Stimulated activated naive CD4-positive, alpha-beta T cell (primary cell): Measurements from ENCODE around the gene APOM.

Source experiments
- DNase-seq, 6 experiments: peaks; one replicate each; lab custom pipeline; 2025; lab: John Stamatoyannopoulos, UW

APOM gene

GRCh38 chr6:31658158-31658688 lies 2.5 kb downstream of the APOM start:
- DNase-seq: no peak

- no peak for DNase-seq
These were observed 3.4 kb downstream of the APOM start for GRCh38 chr6:31658983-31659648.

DNA sequence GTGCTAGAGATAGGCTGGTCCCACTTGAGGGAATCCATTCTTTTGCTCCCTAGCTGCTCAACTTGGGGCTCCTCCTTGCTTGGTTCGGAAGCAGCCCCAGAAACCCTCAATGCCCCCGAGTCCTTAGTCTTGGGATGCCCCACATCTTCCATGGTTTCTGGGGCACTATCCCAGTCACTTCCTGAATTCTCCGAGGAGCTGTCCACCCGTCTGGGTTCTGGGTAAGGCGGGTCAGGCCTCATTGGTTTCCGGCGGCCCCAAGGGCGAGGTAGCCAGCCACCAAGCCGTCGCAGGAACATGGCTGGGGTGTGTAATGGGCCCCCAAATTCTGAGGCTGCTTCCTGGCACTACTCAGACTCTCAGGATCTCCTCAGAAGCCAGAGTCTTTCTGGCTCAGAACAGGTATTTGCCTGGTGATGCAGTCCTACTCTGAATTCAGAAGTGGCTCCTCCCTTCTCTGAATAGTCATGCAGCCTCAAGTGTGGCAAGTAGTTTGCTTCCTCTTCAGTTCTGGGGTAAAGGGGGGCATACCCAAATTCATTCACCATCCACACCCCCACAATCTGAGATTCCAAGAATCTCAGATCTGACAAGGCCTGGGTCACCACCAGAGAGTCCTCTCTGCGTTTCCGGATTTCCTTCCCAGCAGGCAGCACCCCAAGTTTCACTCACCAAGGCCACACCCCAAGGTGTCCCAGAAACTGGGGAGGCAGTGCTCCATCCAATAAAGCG lies 4.1 kb downstream of the APOM start:
- peak in 3 of 6 experiments; percentile 35 to 37 (median 37) for DNase-seq

GRCh38 chr6:31660381-31661261 lies 4.9 kb downstream of the APOM start, which contains the start of gene C6orf47:
Gene C6orf47, minus strand, starts transcription at chr6:31660778. Its CDS starts 831 bp downstream, at chr6:31659947.
- DNase-seq: peak; percentile 25 to 70 (median 61)

GRCh38 chr6:31661262-31662123 lies 5.8 kb downstream of the APOM start:
- DNase-seq: no peak

DNA sequence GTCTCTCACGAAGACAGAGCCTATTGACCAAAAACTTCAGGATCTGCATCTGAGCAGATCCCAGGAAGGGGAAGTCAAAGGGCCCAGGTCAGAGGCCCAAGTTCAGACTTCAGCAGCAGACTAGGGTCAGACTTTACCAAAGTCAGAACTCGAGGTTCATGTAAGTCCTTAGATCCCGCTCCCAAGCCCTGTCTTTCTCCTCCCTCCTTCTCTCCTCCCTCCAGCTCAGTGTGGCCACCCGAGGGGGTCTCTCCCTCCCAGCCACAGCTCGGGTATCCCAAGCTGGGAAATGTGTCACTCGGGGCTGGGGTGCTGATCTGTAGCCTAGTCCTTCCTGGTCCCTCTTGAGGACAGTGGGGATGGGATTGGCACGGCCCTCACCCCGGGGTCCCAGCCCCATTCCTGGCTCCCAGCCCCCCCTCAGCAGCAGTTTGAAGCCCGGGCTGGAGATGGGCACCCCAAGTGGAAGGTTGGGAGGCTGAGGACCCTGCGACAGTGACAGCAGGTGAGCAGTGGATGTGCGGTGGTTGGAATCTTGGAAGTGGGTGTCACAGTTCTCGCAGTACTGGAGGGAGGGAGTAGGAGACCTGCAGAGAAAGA lies 6.5 kb downstream of the APOM start:
- no peak for DNase-seq

DNA sequence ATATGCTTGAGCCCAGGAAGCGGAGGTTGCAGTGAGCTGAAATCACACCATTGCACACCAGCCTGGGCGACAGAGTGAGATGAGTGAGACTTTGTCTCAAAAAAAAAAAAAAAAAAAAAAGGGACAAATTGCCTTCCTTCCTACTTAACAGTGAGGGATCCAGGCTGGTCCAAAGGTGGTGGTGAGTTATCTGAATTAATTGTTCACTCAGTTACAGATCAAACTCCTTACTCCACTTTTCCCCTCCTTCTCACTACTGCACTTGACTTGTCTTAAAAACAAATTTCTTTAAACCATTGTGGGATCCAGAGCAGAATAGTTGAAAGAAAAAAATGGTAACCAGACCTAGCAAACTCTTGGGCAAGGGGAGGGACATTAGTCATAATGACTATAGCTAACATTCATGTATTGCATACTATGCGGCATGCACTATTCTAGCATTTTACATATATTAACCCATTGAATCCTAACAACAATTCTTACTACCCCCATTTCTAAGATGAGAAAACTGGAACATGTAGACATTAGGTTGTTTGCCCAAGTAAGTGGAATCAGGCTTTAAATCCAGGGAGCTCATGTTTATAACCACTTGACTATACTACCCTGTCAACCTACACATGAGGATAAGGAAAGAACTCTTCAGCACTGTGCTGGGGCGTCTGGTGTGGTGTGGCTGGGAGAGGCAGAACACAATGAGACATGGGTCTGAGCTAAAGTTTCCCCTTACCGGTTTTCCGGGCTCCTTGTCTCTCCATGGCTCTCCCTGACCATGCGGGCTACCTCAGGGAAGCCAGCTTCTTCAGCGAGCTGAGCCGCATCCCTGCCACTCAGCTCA lies 7.6 kb downstream of the APOM start:
- DNase-seq: no peak

DNA sequence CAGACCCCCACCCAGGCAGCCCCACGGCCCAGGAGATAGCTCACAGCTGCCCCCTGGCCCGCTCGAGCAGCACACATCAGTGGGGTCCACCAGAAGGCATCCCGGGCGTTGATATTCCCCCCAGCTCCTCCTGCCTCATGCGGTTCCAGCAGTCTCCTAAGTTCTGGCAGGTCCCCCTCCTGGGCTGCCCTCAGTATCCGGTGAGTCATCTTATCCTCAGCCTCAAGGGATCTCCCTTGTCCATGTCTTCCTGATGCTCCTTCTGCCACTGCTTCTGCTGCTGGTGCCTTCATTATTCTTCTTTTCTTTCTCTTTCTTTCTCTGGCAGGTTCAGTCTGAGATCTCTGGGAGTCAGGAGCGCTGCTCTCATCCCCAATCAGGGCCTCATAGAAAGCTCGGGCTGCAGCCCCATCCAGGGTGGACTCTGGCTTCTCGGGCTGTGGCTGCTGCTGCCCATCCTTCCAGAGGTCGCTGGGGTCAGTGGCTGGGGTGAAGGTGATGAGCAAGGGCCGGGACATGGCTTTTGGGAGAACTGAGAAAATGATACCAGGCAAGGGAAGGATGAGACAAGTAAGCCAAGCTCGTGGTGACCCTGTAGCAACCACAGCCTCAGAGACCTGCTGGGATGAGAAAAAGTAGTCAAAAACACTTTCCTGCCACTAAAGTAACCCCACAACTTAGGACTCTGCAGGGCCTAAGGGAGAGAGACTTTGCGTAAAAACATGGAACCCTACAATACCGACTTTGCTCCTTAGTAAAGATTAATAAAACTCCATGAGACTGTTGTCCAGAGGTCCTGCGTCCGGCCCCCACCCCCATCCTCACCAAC lies 8.5 kb downstream of the APOM start:
- no peak for DNase-seq

DNA sequence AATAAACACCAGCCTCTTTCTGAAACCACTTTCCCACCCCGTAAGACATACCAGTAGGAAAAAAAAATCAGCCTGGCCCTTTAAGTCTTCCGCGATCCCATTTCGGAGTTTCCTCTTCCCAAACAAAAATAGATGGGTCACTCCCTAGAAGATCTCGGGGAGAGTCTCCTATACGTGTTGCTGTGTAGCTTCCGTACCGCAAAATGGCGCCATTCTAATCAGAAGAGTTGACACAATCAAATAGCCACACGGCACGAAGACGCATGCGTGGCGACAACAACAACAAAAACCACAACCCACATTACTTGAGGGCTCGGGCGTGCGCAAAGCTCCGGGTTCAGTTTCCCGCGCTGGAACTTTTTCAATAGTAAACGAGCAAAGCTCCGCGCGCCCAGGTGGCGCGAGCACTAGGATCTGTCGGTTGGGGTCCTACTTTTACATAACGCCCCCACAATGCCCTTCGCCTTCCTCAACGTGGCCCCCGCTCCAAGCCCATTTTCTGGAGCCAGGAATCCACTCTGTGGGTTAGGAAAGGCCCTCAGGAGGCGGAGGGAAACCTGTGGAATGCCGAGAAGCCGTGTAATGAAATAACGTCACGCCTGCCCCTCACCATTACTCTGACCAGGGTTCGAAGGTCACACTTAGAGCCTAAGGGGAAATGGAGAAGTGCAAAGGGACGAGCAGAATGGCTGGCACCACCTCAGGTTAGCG lies 9.3 kb downstream of the APOM start, which contains the start of gene GPANK1:
TSS of gene GPANK1 (minus strand) at position 208 of the 711 bp plus-strand sequence. CDS start 519 bp downstream, outside the sequence.
- DNase-seq: peak; percentile 81 to 92 (median 86)

- DNase-seq: peak; percentile 92 to 98 (median 97)
These were observed 10.0 kb downstream of the APOM start, which contains the start of gene CSNK2B for GRCh38 chr6:31665501-31666336. Gene CSNK2B, plus strand, starts transcription at chr6:31666080. Its CDS starts 752 bp downstream, at chr6:31666832.

- no peak for DNase-seq
These were observed 10.8 kb downstream of the APOM start for GRCh38 chr6:31666337-31666965.

- no peak for DNase-seq
These were observed 14.0 kb downstream of the APOM start, which contains the start of gene LY6G5B for GRCh38 chr6:31669676-31670075. Gene LY6G5B, plus strand, starts transcription at chr6:31669976. Its CDS starts 975 bp downstream, at chr6:31670951.

GRCh38 chr6:31676322-31676903 lies 20.7 kb downstream of the APOM start:
- DNase-seq: no peak

GRCh38 chr6:31676904-31677303 lies 21.2 kb downstream of the APOM start:
- DNase-seq: no peak

DNA sequence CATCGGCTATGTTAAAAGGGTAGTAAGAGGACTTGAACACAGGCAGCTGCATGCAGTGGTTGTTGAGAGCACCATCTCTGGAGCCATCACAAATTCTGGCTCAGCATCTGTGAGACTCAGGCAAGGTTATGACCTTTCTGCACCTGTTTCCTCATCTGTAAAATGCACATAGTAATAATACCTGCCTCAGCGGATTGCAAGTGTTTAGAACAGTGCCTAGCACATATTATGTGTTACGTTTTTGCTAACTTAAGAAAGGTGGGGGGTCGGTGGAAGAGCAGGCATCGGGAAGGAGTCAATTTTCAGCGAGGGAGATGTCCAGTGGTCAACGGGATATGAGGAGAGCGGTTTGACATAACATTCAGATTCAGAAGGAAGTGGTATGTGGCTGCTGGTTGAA lies 22.3 kb downstream of the APOM start:
- DNase-seq: no peak
